GM19238 (cell line): ENCODE results near the gene PLLP.
"Not testable (repeated sequence)": the region's sequence is repeated elsewhere in the genome, so short reads cannot be mapped to it uniquely, and the experiment has no call there.

Experiments
- DNase-seq: peaks from one replicate; pipeline ENCODE4 v3.0.0; 2011; ENCODE audit warnings: low spot score; ENCODE audit not compliant: insufficient read length

PLLP gene

GRCh38 chr16:57303021-57303909 lies 18.8 kb upstream of the PLLP start:
- no peak for DNase-seq

- no peak for DNase-seq
Measured at GRCh38 chr16:57301126-57301817, 16.8 kb upstream of the PLLP start.

- DNase-seq, result peak; percentile 88
Measured at GRCh38 chr16:57300387-57301125, 16.1 kb upstream of the PLLP start.

- DNase-seq, result peak; percentile 67
Measured at GRCh38 chr16:57299719-57300386, 15.4 kb upstream of the PLLP start.

- DNase-seq, result no peak
Measured at GRCh38 chr16:57299009-57299718, 14.7 kb upstream of the PLLP start.

GRCh38 chr16:57297856-57298255 lies 13.4 kb upstream of the PLLP start:
- DNase-seq, result no peak

GRCh38 chr16:57289391-57290257 lies 5.2 kb upstream of the PLLP start:
- DNase-seq, result no peak

GRCh38 chr16:57285379-57285778 lies 907 bp upstream of the PLLP start:
- DNase-seq, result no peak

GRCh38 chr16:57284952-57285363 lies 486 bp upstream of the PLLP start:
- no peak for DNase-seq

- no peak for DNase-seq
Measured at GRCh38 chr16:57283959-57284208, 588 bp downstream of the PLLP start.

GRCh38 chr16:57283214-57283958 lies 1.1 kb downstream of the PLLP start:
- no peak for DNase-seq

- no peak for DNase-seq
Measured at GRCh38 chr16:57282510-57283213, 1.8 kb downstream of the PLLP start.

- DNase-seq, result no peak
Measured at GRCh38 chr16:57281791-57282190, 2.7 kb downstream of the PLLP start.

- no peak for DNase-seq
Measured at GRCh38 chr16:57279780-57280638, 4.5 kb downstream of the PLLP start.

- DNase-seq, result no peak
Measured at GRCh38 chr16:57278494-57278893, 6.0 kb downstream of the PLLP start.

- DNase-seq, result no peak
Measured at GRCh38 chr16:57277586-57277985, 6.9 kb downstream of the PLLP start.

GRCh38 chr16:57276596-57276995 lies 7.9 kb downstream of the PLLP start:
- no peak for DNase-seq

- DNase-seq, result not testable (repeated sequence)
Measured at GRCh38 chr16:57275946-57276345, 8.5 kb downstream of the PLLP start.
